ENCODE results near the gene RASIP1.
"Not testable (repeated sequence)": the region's sequence is repeated elsewhere in the genome, so short reads cannot be mapped to it uniquely, and the experiment has no call there.

RASIP1 gene

GRCh38 chr19:48703316-48703715 lies 37.1 kb downstream of the RASIP1 start:
- no peak for DNase-seq

- DNase-seq: no peak
Observed at GRCh38 chr19:48702701-48703100, 37.7 kb downstream of the RASIP1 start.

- no peak for DNase-seq
Observed at GRCh38 chr19:48698046-48698445, 42.4 kb downstream of the RASIP1 start.

- no peak for DNase-seq
Observed at GRCh38 chr19:48696353-48697010, 43.9 kb downstream of the RASIP1 start.

GRCh38 chr19:48695743-48696352 lies 44.6 kb downstream of the RASIP1 start, which contains the start of gene FUT2:
Gene FUT2, plus strand, starts transcription at chr19:48695971. Its CDS starts 6,986 bp downstream, at chr19:48702957.
- DNase-seq: no peak

- not testable (repeated sequence) for DNase-seq
Observed at GRCh38 chr19:48693629-48694028, 46.8 kb downstream of the RASIP1 start.

GRCh38 chr19:48689449-48689848 lies 51.0 kb downstream of the RASIP1 start:
- DNase-seq: no peak

GRCh38 chr19:48687776-48688175 lies 52.6 kb downstream of the RASIP1 start:
- no peak for DNase-seq

GRCh38 chr19:48686637-48687036 lies 53.8 kb downstream of the RASIP1 start:
- not testable (repeated sequence) for DNase-seq

- no peak for DNase-seq
Observed at GRCh38 chr19:48686088-48686487, 54.3 kb downstream of the RASIP1 start.

- no peak for DNase-seq
Observed at GRCh38 chr19:48685583-48685982, 54.8 kb downstream of the RASIP1 start.

GRCh38 chr19:48683349-48683748 lies 57.1 kb downstream of the RASIP1 start:
- no peak for DNase-seq

GRCh38 chr19:48681127-48681470 lies 59.3 kb downstream of the RASIP1 start:
- no peak for DNase-seq

- no peak for DNase-seq
Observed at GRCh38 chr19:48680436-48681126, 59.8 kb downstream of the RASIP1 start.

- DNase-seq: not testable (repeated sequence)
Observed at GRCh38 chr19:48680006-48680405, 60.4 kb downstream of the RASIP1 start.

- DNase-seq: no peak
Observed at GRCh38 chr19:48678201-48678600, 62.2 kb downstream of the RASIP1 start.

- no peak for DNase-seq
Observed at GRCh38 chr19:48676887-48677286, 63.5 kb downstream of the RASIP1 start.

- DNase-seq: no peak
Observed at GRCh38 chr19:48676487-48676886, 63.9 kb downstream of the RASIP1 start.

- peak; percentile 69 for DNase-seq
Observed at GRCh38 chr19:48674921-48675824, 65.2 kb downstream of the RASIP1 start.

- DNase-seq: no peak
Observed at GRCh38 chr19:48674216-48674809, 66.1 kb downstream of the RASIP1 start.

GRCh38 chr19:48673436-48674100 lies 66.8 kb downstream of the RASIP1 start:
- no peak for DNase-seq

- DNase-seq: no peak
Observed at GRCh38 chr19:48672994-48673393, 67.4 kb downstream of the RASIP1 start, which contains the start of gene NTN5. Gene NTN5, minus strand, starts transcription at chr19:48673017. Its CDS starts 2,031 bp downstream, at chr19:48670986.

All from activated CD4-positive, alpha-beta T cell treated with anti-CD3 and anti-CD28 coated beads, Interleukin-2, amount 50 U/mL, for 1 hour (primary cell).